GM18520 (cell line): Measurements from ENCODE around the gene PDGFA.

Experiments used
- ATAC-seq: cut with Tn5 transposase; IDR thresholded peaks from one replicate; pipeline ENCODE4 v1.9.1; 2021; ENCODE audit not compliant: unreplicated experiment

The PDGFA gene

GRCh38 chr7:491958-492713, 27.5 kb downstream of the PDGFA start:
- ATAC-seq: no peak

DNA sequence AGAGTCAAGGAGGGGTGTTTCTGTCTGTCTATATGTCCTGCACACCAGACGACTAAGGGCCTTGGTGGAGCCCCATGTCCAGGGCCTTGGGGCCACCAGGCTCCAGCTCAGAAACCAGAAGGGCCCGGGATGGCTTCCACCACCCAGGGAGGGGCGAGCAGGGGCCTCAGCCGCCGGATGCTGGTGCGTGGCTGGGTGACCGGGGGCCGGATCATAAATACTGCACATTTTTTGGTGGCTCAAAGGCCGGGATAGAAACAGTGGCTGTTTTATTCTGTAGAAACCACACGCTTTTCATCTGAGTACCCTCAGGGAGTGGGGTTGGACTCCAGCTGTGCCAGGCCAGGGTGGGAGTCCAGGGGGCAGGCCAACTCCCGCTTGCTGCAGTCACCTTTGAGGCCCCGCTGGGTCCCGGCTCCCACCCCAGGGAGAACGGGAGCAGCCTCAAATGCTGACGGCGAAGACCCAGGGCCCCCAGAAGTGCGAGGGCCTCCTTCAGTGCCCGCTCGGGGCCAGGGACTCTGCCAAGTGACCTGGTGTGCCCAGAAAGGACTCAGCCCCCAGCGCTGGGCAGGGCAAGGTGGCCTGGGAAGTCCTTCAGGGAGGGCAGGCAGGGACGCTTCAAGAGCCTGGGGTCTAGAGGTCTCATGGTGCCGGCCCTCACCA, 28.2 kb downstream of the PDGFA start:
- no peak for ATAC-seq

GRCh38 chr7:490461-491291, 29.0 kb downstream of the PDGFA start:
- ATAC-seq: no peak

DNA sequence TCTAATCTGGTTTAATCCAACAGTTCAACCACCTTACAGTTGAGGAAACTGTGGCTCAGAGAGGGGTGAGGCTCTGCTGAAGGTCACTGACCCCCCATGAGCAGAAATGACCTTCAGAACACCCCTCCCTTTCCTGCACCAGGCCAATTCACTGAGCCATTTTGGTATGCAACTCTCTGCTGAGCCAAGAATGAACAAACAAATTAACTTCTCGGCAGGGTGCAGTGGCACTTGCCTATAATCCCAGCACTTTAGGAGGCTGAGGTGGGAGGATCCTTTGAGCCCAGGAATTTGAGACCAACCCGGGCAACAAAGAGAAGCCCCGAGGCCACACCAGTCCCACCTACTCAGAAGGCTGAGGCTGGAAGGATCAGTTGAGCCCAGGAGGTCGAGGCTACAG, 29.8 kb downstream of the PDGFA start:
- no peak for ATAC-seq

DNA sequence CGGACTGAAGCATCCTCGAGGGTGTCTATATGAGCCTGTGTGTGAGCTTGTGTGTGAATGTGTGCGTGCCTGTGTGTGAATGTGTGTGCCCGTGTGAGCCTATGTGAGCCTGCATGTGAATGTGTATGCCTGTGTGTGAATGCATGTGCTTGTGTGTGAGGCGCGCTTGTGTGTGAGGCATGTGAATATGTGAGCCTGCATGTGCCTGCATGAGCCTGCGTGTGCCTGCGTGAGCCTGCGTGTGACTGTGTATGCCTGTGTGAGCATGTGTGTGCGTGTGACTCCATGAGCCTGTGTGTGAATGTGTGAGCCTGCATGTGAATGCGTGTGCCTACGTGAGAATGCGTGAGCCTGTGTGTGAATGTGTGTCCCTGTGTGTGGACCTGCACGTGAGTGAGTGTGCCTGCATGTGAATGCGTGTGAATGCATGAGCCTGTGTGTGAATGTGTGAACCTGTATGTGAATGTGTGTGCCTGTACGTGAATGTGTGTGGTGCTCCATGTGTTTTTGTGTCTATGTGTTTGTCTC, 33.4 kb downstream of the PDGFA start:
- no peak for ATAC-seq

GRCh38 chr7:485188-486081, 34.2 kb downstream of the PDGFA start:
- ATAC-seq: no peak

DNA sequence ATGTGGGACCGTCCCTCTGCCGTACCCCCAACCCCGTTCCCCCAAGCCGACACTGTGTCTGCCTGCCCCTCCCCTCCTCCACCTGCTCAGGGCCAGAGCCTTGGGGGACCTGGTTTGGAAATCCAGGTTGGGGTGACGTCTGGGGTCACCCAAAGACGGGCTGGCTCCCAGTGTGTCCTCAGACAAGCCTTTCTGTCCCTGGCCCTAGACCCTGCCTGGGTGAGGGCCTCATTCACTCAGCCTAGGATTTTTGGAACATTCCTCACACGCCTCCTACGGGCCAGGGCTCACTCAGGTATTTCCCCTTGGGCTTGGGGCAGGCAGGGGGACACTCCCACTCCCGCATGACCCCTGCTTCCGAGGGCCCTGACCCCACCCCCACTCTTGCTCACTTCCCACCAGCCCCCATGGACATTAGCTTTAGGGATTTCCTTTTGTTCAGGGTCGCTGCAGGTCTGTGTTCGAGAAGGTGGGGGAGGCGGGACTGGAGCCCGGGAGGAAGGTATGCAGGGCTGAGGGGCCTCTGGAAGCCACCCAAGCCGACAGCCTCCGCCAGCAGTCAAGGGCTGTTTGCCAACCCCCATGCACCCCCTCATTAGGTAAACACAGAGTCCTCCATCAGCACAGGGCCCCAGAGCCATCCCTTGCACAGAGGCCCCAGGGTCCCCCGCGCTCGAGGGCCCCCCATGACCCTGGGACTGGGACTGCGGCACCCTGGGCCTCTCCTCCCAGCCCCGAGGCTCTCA, 35.1 kb downstream of the PDGFA start:
- no peak for ATAC-seq

- ATAC-seq: no peak
Measured at GRCh38 chr7:483656-484355, 35.8 kb downstream of the PDGFA start.

GRCh38 chr7:482521-483083, 37.0 kb downstream of the PDGFA start:
- ATAC-seq: no peak

- ATAC-seq: no peak
Measured at GRCh38 chr7:481219-481930, 38.3 kb downstream of the PDGFA start.

DNA sequence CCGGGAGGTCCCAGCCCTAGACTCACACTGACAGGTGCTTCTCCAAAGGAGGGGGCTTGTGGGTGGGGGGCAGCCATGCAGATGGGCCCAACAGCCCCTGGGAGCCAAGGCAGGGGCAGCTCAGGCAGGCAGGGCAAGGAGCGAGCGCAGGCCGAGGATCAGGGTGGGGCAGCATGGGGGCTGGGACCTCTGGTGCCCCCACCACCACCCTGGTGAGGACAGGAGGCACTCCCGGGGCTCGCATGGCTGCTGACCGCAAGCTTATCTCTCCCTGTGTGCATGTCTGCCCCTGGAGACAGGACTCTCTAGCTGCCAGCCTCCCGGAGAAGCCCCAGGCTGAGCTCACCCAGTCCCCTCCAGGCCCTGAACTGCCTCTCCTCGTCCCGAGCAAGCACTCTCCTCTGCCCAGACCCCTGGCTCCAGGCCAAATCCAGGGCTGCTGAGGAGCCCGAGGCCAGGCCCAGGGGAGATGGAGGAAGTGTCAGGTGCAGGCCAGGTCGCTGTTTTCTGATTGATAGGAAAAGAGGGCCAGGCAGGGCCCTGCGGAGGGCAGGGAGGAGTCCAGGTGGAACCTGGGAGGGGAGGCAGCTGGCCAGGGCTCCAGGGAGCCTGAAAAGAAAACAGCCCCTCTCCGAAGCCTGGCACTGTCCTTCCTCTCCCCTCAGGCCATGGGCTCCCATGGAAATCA, 39.0 kb downstream of the PDGFA start:
- no peak for ATAC-seq

GRCh38 chr7:479948-480499, 39.6 kb downstream of the PDGFA start:
- no peak for ATAC-seq

DNA sequence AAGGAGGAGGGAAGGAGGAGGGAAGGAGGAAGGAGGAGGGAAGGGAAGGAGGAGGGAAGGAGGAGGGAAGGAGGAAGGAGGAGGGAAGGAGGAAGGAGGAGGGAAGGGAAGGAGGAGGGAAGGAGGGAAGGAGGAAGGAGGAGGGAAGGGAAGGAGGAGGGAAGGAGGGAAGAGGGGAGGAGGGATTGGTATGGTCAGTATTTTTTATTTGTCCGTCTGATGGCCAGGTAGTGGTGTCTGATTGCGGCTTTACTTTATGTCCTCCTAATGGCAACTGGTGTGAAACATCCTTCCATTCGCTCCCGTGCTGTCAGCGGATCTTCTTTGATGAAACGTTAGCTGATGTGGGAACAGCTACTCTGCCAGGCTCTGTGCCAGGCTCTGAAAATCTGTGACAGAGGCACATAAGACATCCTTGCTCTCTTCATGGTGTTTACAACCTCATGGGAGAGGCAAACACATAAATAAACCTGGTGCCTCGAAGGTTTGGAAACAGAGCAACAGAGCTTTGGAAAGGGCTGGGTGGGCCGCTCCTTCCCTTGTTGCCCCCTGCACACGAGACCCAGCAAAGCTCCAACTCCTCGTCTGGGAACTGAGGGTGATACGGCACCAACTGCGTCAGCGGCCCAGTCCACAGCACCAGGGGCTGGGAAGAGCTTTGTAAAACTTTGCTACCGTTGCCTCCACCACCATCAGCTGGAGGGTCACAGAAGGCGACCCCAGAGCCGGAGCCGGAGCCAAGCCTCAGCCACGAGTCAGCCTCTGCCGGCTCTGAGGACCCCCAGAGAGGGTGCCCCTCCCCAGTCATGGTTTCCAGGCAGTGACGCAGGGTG, 40.3 kb downstream of the PDGFA start:
- no peak for ATAC-seq

DNA sequence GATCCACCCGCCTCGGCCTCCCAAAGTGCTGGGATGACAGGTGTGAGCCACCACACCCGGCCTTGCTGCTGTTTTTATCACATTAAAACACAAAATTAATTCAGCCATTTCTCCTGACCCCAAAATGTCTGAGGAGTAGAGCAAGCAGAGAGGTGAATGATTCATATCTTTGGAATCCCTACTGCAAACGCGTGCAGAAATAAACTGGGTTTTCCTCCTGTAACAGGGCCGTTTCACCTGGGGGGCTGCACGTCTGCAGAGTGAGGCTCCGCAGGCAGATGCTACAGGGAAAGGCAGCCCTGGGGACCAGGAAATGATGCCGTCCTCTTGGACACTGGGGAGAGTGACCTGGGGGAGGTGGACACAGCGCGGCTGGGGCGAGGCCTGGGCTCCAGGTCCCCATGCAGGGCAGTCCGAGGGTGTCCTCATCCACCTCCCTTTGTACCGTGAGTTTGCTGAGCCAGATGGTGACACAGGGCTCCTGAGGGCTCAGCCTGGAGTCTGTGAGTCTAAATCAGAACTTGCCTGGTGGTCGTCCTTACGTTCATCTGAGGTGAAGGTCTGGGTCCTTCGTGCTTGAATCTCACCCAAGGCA, 41.9 kb downstream of the PDGFA start:
- no peak for ATAC-seq

GRCh38 chr7:476736-477360, 42.8 kb downstream of the PDGFA start:
- ATAC-seq: no peak

GRCh38 chr7:475951-476441, 43.6 kb downstream of the PDGFA start:
- ATAC-seq: no peak
